GM12892 (cell line): ENCODE results near the gene MIA.

Experiments used
- DNase-seq: peaks from one replicate; pipeline ENCODE4 v3.0.0; 2011; ENCODE audit not compliant: insufficient read length
- FAIRE-seq: peaks from 2 replicates; lab custom pipeline; 2011; peaks lifted over from hg19 to GRCh38; lab: Jason Lieb, UNC
- POLR2A ChIP-seq: IDR thresholded peaks from 2 replicates; pipeline ENCODE4 v1.6.1; 2011; ENCODE audit warnings: low read depth, low read length, control low read depth
- POLR2AphosphoS5 ChIP-seq: IDR thresholded peaks from 2 replicates; pipeline ENCODE4 v1.6.1; 2011; ENCODE audit warnings: low read depth, low read length, control low read depth
- TAF1 ChIP-seq: IDR thresholded peaks from 2 replicates; pipeline ENCODE4 v1.6.1; 2011; ENCODE audit warnings: low read depth, mild to moderate bottlenecking, control low read depth, low read length, borderline replicate concordance

MIA gene

GRCh38 chr19:40801426-40802299 is 26.3 kb downstream of the MIA start:
- FAIRE-seq (no peak), DNase-seq (no peak)
- TF ChIP-seq POLR2AphosphoS5 = no peak
- no peak for TF ChIP-seq POLR2A

- TF ChIP-seq POLR2A = no peak
- TF ChIP-seq POLR2AphosphoS5 = no peak
- no peak for TF ChIP-seq TAF1
- no peak for DNase-seq
- no peak for FAIRE-seq
Observed at GRCh38 chr19:40802300-40803169, 27.2 kb downstream of the MIA start.

- peak; percentile 9 for FAIRE-seq
- DNase-seq = no peak
- TF ChIP-seq POLR2AphosphoS5 (no peak), POLR2A (no peak; the same call in 1 of the 2 replicates), TAF1 (no peak)
Observed at GRCh38 chr19:40803170-40803856, 28.0 kb downstream of the MIA start.

GRCh38 chr19:40803857-40804782 is 28.8 kb downstream of the MIA start:
- FAIRE-seq (peak; percentile 90), DNase-seq (no peak)
- no peak for TF ChIP-seq POLR2A

- FAIRE-seq = no peak
- no peak for DNase-seq
- TF ChIP-seq POLR2AphosphoS5 (no peak), POLR2A (no peak), TAF1 (no peak)
Observed at GRCh38 chr19:40804783-40805242, 29.5 kb downstream of the MIA start.

- DNase-seq = no peak
Observed at GRCh38 chr19:40805258-40805868, 30.0 kb downstream of the MIA start.

GRCh38 chr19:40806423-40807146 is 31.3 kb downstream of the MIA start:
- DNase-seq = peak; percentile 88
- TF ChIP-seq TAF1 = no peak
- TF ChIP-seq POLR2A = 0 out of 2 replicates have a peak, but pooled peaks have one; percentile 17
- FAIRE-seq = peak; percentile 67

More at GRCh38 chr19:40805258-40805868, 30.0 kb downstream of the MIA start:
- no peak for FAIRE-seq
- TF ChIP-seq POLR2A (no peak), TAF1 (no peak), POLR2AphosphoS5 (no peak)

- no peak for FAIRE-seq
- no peak for DNase-seq
- TF ChIP-seq POLR2AphosphoS5 (no peak), TAF1 (no peak), POLR2A (no peak)
Observed at GRCh38 chr19:40807147-40808020, 32.1 kb downstream of the MIA start.

GRCh38 chr19:40808021-40808325 is 32.7 kb downstream of the MIA start:
- TF ChIP-seq POLR2A (no peak), POLR2AphosphoS5 (no peak), TAF1 (no peak)
- DNase-seq (no peak), FAIRE-seq (no peak)
